Parathyroid adenoma (tissue), 2 donors: ENCODE data around the gene ATOH1.

ENCODE experiments used
- H2AFZ ChIP-seq: fragments of 300-600 bp; sonication (generic); one replicate; pipeline ENCODE4 v1.7.0; 2017; ENCODE audit warnings: antibody characterized with exemption, mild to moderate bottlenecking
- H3K27ac ChIP-seq: fragments of 300-600 bp; sonication (generic); one replicate; pipeline ENCODE4 v1.7.0; 2017
- H3K27me3 ChIP-seq: fragments of 300-600 bp; sonication (generic); one replicate; pipeline ENCODE4 v1.7.0; 2017; ENCODE audit warnings: low read length; ENCODE audit not compliant: control insufficient read depth, insufficient read depth
- H3K36me3 ChIP-seq: fragments of 300-600 bp; sonication (generic); one replicate; pipeline ENCODE4 v1.7.0; 2017; ENCODE audit warnings: low read length; ENCODE audit not compliant: control insufficient read depth, insufficient read depth
- H3K4me1 ChIP-seq: fragments of 300-600 bp; sonication (generic); one replicate; pipeline ENCODE4 v1.7.0; 2017; ENCODE audit warnings: control low read depth
- H3K4me2 ChIP-seq: fragments of 300-600 bp; sonication (generic); one replicate; pipeline ENCODE4 v1.7.0; 2017; ENCODE audit warnings: low read length
- H3K4me3 ChIP-seq: fragments of 300-600 bp; sonication (generic); one replicate; pipeline ENCODE4 v1.7.0; 2017; ENCODE audit warnings: low read depth, low read length
- H3K79me2 ChIP-seq: fragments of 300-600 bp; sonication (generic); one replicate; pipeline ENCODE4 v1.7.0; 2017; ENCODE audit warnings: control low read depth
- H3K9ac ChIP-seq: fragments of 300-600 bp; sonication (generic); one replicate; pipeline ENCODE4 v1.7.0; 2017; ENCODE audit warnings: mild to moderate bottlenecking
- H3K9me3 ChIP-seq: fragments of 300-600 bp; sonication (generic); one replicate; pipeline ENCODE4 v1.7.0; 2017; ENCODE audit warnings: low read length; ENCODE audit not compliant: control insufficient read depth
- TF ChIP-seq, protein P1 (sequence below): fragments of 300-600 bp; sonication (generic); IDR thresholded peaks from one replicate; pipeline ENCODE4 v1.7.0; 2017; ENCODE audit warnings: antibody characterized with exemption, mild to moderate bottlenecking
- donor health status: primary hyperparathyroidism.

The ATOH1 gene

DNA sequence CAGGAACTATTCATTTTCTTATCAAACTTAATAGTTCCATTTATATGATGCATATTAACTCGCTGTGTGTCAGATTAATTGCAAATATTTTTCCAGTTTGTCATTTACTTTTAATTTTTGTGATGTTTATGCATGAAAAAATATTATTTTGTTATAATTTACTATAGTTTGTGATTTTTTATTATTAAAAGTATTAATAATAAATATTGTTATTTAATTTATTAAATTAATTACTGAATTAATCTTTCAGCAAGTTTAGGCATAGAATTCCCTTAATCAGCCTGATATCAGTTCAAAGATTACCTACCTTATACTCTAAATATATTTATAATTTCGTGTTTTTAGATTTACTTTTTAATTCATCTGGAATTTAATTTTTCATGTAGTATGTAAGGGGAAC lies 15.5 kb upstream of the ATOH1 start:
- Histone ChIP-seq H3K4me1 (no peaks in the 10 kb centered on the region), H2AFZ (no peak overlapping the region), H3K4me2 (no peak overlapping the region), H3K9me3 (no peaks in the 10 kb centered on the region), H3K27me3 (no peaks in the 10 kb centered on the region), H3K9ac (no peak overlapping the region), H3K36me3 (no peaks in the 10 kb centered on the region), H3K27ac (no peak overlapping the region), H3K4me3 (no peak overlapping the region), H3K79me2 (no peaks in the 10 kb centered on the region)
- TF ChIP-seq, protein P1, sequence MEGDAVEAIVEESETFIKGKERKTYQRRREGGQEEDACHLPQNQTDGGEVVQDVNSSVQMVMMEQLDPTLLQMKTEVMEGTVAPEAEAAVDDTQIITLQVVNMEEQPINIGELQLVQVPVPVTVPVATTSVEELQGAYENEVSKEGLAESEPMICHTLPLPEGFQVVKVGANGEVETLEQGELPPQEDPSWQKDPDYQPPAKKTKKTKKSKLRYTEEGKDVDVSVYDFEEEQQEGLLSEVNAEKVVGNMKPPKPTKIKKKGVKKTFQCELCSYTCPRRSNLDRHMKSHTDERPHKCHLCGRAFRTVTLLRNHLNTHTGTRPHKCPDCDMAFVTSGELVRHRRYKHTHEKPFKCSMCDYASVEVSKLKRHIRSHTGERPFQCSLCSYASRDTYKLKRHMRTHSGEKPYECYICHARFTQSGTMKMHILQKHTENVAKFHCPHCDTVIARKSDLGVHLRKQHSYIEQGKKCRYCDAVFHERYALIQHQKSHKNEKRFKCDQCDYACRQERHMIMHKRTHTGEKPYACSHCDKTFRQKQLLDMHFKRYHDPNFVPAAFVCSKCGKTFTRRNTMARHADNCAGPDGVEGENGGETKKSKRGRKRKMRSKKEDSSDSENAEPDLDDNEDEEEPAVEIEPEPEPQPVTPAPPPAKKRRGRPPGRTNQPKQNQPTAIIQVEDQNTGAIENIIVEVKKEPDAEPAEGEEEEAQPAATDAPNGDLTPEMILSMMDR = no peak

DNA sequence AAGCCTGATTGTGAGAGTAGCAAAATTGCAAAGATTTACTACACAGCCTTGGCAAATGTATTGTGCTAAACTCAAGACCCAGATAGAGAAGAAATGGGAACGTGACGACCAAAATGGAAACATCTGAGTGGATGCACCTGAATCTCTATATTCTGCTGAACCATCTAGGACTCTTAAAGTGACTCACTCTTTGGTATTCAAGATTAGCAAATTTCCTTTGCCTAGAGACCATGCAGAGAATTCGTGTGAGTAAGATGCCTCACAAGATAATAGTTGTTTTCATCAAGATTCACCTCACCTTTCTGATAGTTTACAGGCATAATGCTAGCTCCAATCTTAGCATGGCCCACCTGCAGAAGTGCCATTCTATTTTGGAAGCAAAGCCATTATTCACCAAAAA lies 14.4 kb upstream of the ATOH1 start:
- Histone ChIP-seq H3K27ac (no peak overlapping the region), H3K27me3 (no peaks in the 10 kb centered on the region), H3K4me2 (no peak overlapping the region), H3K36me3 (no peaks in the 10 kb centered on the region), H3K79me2 (no peaks in the 10 kb centered on the region), H2AFZ (no peak overlapping the region), H3K9ac (no peak overlapping the region), H3K4me3 (no peak overlapping the region), H3K9me3 (no peaks in the 10 kb centered on the region), H3K4me1 (no peaks in the 10 kb centered on the region)
- TF ChIP-seq, protein P1 = no peak

DNA sequence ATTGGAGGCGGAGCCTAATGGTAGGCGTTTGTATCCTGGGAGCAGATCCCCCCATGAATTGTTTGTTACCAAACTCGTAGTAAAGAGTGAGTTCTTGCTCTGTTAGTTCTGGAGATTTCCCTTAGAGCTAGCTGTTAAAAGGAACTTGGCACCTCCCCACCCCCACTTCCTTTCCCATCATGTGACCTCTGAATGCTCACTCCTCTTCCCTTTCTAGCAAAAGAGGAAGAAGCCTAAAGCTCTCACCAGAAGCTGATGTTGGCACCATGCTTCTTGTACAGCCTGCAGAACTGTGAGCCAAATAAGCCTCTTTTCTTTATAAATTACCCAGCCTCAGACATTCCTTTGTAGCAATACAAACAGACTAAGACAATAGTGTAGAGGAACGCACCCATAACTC lies 13.8 kb upstream of the ATOH1 start:
- Histone ChIP-seq H3K79me2 (no peaks in the 10 kb centered on the region), H3K4me3 (no peak overlapping the region), H3K36me3 (no peaks in the 10 kb centered on the region), H3K27ac (no peak overlapping the region), H3K27me3 (no peaks in the 10 kb centered on the region), H3K9ac (no peak overlapping the region), H3K4me1 (no peaks in the 10 kb centered on the region), H3K4me2 (no peak overlapping the region), H3K9me3 (no peaks in the 10 kb centered on the region), H2AFZ (no peak overlapping the region)
- TF ChIP-seq, protein P1 = no peak

DNA sequence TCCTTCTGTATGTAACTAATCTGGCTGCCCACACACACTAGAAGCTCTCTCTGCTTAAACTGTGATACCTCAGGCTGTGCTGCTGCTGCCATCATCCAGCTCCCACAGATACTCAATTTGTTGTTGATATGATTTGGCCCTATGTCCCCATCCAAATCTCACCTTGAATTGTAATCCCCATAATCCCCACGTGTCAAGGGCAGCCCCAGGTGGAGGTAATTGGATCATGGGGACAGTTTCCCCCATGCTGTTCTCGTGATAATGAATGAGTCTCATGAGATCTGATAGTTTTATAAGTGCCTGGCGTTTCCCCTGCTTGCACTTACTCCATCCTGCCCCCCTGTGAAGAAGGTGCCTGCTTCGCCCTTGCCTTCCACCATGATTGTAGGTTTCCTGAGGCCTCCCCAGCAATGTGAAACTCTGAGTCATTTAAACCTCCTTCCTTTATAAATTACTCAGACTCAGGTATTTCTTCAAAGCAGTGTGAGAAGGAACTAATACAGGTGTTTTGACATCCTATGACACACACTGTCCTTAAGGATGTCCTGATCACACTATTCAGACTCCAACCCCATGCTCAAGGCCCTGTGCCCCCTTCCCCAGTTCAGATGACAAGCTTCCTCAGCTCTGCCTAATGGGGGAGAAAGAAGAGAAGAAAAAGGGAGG lies 2.9 kb upstream of the ATOH1 start:
- no peak overlapping the region for H3K4me2 ChIP-seq
- peaks cover 7% of the 10 kb centered on the region for H3K27me3 ChIP-seq
- H3K27ac ChIP-seq = no peak overlapping the region
- no peaks in the 10 kb centered on the region for H3K36me3 ChIP-seq
- H3K79me2 ChIP-seq = no peaks in the 10 kb centered on the region
- no peak overlapping the region for H2AFZ ChIP-seq
- H3K4me1 ChIP-seq = no peaks in the 10 kb centered on the region
- no peak overlapping the region for H3K9ac ChIP-seq
- H3K4me3 ChIP-seq = no peak overlapping the region
- TF ChIP-seq, protein P1 = no peak
- no peaks in the 10 kb centered on the region for H3K9me3 ChIP-seq

DNA sequence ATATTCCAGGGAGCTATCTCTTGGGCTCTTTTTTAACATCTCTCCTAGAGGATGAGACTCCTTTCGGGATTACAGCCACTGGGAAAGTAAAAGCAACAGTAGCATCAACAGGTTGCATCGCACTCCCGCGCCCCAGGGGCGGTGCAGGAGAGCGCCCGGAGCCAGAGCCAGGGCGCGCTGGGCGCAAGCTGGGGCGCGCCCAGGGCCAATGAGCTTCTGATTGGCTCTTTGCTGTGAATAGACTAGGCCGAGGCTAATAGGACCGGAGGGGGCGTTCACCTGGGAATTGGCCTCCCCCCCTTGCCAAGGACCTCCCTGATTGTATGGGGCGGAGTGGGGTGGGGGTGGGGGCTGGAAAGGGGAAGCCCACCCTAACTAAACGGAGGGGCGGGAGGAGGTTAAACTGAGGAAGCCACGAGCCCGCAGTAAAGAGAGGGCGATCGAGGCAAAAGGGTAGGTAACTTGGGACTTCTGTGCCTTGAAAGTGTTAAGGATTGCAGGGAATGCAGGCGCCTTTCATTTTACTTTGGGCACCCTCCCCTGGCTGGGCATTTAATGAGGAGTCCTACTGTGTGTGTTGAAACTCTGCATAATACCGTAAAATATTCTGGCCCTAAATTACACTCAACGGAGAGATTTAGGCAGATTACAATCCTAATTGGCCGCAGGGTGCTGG lies 1.1 kb upstream of the ATOH1 start:
- Histone ChIP-seq H3K9ac (no peak overlapping the region), H3K4me3 (no peak overlapping the region), H3K27me3 (peaks cover 7% of the 10 kb centered on the region), H3K36me3 (no peaks in the 10 kb centered on the region), H2AFZ (no peak overlapping the region), H3K4me1 (no peaks in the 10 kb centered on the region), H3K4me2 (no peak overlapping the region), H3K27ac (no peak overlapping the region), H3K79me2 (no peaks in the 10 kb centered on the region), H3K9me3 (no peaks in the 10 kb centered on the region)
- TF ChIP-seq, protein P1 = no peak
